ENCODE measurements around the gene COL4A1.

Gene COL4A1

DNA sequence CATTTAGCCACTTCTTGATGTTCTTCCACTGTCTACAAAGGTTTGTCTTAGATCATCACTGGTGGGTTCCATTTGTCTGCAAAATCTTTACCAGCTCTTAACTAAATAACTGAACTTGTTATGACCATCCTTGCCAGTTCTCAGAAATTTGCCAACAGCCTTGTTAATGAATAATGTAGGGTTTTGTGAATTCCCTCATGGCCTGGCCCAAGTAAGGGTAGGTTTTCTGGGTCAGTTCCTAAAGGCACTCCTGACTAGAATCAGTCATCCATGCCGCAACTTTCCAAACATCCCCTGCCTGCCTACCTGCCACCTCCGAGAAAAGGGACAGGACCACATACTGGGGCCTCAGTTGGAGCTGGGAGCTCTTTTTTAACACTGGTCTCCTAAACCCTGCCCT lies 4.0 kb downstream of the COL4A1 start:
- Histone ChIP-seq H3K4me3 (ENCODE audit: insufficient read depth, low read depth, low read length) (no peak overlapping the region), H3K27me3 (ENCODE audit: control insufficient read depth, insufficient read depth, low read length, poor library complexity, severe bottlenecking) (peaks cover 8% of the 10 kb centered on the region), H3K9me3 (ENCODE audit: control insufficient read depth, low read length) (no peaks in the 10 kb centered on the region), H3K27ac (ENCODE audit: insufficient read depth, low read depth, low read length, poor library complexity, severe bottlenecking) (no peak overlapping the region), H3K36me3 (ENCODE audit: control insufficient read depth, insufficient read depth, low read length) (no peaks in the 10 kb centered on the region), H3K4me1 (ENCODE audit: control insufficient read depth, insufficient read depth, low read length) (peaks cover 19% of the 10 kb centered on the region)
- WGBS, 2 experiments: 78 to 81% methylated on average over 2 of the region's 2 CpGs

DNA sequence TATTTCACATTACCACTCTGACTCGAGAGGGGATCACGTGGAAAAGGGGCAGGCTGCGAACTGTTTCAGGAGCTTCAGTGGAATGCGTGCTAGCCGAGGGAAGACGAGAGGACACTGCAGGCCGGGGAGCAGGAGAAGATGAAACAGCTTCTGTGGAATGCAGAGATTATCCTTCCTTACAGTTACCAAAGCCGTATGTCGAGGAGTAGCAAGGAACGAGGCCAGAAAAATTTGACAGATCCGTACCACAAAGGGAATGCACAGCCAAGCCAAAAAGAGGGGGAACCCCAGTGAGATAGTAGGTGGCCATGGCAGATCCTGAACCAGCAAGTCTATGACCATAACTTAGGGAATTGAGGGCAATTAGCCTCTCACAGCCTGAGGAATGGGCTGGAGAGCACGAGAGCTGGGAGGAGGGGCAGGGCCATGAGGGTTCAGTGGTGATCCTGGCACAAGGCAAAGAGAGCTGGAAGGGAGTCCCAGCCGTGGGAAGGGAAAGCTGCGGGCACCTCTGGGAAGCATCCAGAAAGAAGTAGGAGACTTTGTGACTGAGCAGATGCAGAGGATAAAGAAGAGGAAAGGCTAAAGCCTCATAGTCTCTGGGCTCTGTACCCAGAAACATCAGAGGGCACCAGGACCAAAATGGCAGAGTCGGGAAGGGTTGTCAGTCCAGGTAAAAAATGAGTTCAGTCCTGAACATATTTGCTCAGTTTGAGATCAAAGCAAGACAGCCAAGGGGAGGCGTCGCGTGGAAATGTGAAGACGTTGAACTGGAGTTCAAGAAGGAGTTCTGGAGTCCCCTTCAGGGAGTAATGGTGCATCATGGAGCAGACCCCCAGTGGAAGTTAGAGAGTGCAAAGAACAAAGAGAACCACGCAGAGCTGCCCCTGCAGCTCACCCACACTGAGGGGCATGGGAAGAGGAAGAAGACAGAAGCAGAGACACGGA lies 5.1 kb downstream of the COL4A1 start:
- Histone ChIP-seq H3K27ac (ENCODE audit: insufficient read depth, low read depth, low read length, poor library complexity, severe bottlenecking) (no peak overlapping the region), H3K36me3 (ENCODE audit: control insufficient read depth, insufficient read depth, low read length) (no peaks in the 10 kb centered on the region), H3K27me3 (ENCODE audit: control insufficient read depth, insufficient read depth, low read length, poor library complexity, severe bottlenecking) (peaks cover 8% of the 10 kb centered on the region), H3K4me3 (ENCODE audit: insufficient read depth, low read depth, low read length) (no peak overlapping the region), H3K9me3 (ENCODE audit: control insufficient read depth, low read length) (no peaks in the 10 kb centered on the region), H3K4me1 (ENCODE audit: control insufficient read depth, insufficient read depth, low read length) (peaks cover 19% of the 10 kb centered on the region)
- 73 to 77% methylated on average over 21 of the region's 21 CpGs for WGBS, 2 experiments

GRCh38 chr13:110301083-110301482 lies 5.9 kb downstream of the COL4A1 start:
- 73 to 75% methylated on average over 5 of the region's 5 CpGs for WGBS, 2 experiments
- H3K4me1 ChIP-seq (ENCODE audit: control insufficient read depth, insufficient read depth, low read length): peaks cover 19% of the 10 kb centered on the region
- H3K4me3 ChIP-seq (ENCODE audit: insufficient read depth, low read depth, low read length): no peak overlapping the region

DNA sequence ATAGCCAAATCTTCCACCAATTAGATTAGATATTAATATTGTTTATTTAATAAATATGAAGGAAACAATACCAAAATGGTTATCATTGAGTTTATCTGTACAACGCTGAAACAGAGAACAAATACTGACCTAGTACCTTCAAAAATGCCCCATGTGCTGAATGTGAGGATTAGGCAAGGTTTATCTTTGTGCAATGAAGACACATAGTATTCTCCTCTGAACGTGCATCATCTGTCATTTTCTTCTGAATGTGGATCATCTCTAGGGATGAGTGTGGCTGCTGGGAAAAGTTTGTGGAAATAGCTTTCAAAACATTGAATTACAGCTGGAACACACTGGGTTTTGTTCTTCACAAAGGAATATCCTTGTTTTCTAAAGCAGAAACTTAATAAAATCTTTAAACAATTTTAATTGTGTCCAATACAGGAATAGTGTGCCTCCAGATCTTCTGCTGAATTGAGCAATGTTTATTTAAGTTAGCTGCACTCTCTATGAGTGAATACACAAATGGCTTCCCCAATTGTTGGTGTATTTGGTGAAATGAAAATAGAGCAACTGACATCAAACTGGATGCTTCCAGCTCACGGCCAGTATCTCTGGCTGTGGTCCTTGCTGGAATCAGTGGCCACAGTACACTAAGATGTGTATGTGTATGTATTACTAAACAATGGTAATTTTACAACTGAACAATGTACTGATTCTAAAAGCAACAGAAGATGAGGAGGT lies 6.7 kb downstream of the COL4A1 start:
- Histone ChIP-seq H3K27ac (ENCODE audit: insufficient read depth, low read depth, low read length, poor library complexity, severe bottlenecking) (no peak overlapping the region), H3K9me3 (ENCODE audit: control insufficient read depth, low read length) (no peaks in the 10 kb centered on the region), H3K4me1 (ENCODE audit: control insufficient read depth, insufficient read depth, low read length) (peaks cover 15% of the 10 kb centered on the region), H3K36me3 (ENCODE audit: control insufficient read depth, insufficient read depth, low read length) (no peaks in the 10 kb centered on the region), H3K4me3 (ENCODE audit: insufficient read depth, low read depth, low read length) (no peak overlapping the region), H3K27me3 (ENCODE audit: control insufficient read depth, insufficient read depth, low read length, poor library complexity, severe bottlenecking) (peaks cover 1% of the 10 kb centered on the region)
- 96 to 98% methylated on average over 3 of the region's 3 CpGs for WGBS, 2 experiments

More at GRCh38 chr13:110301083-110301482, 5.9 kb downstream of the COL4A1 start:
- no peaks in the 10 kb centered on the region for H3K9me3 ChIP-seq (ENCODE audit: control insufficient read depth, low read length)
- no peaks in the 10 kb centered on the region for H3K36me3 ChIP-seq (ENCODE audit: control insufficient read depth, insufficient read depth, low read length)
- H3K27ac ChIP-seq (ENCODE audit: insufficient read depth, low read depth, low read length, poor library complexity, severe bottlenecking): no peak overlapping the region
- H3K27me3 ChIP-seq (ENCODE audit: control insufficient read depth, insufficient read depth, low read length, poor library complexity, severe bottlenecking): peaks cover 8% of the 10 kb centered on the region

DNA sequence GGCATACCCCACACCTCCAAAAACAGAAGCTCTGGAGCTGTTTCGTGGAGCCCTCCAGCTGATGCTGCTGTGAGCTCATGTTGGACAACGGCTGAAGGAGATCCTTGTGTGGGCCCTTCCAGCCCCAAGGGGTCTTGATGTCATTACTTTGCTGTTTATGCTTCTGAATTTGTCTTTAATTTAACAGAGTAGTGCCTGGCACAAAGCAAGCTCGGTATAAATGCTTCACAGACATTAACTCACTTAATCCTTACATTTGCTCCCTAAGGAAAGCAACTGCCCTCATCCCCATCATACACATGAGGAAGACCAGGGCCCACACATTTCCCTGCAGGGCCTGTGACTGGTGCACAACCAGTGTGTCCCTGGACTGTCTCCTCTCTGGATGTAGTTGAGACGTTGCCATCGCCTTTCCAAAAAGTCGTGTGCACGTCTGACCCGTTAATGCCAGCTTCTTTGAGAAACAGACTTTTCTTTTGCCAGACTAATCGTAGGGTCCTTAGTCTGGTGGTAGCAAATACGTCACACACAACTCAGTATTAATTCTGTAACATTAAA lies 7.6 kb downstream of the COL4A1 start:
- Histone ChIP-seq H3K4me3 (ENCODE audit: insufficient read depth, low read depth, low read length) (no peak overlapping the region), H3K27ac (ENCODE audit: insufficient read depth, low read depth, low read length, poor library complexity, severe bottlenecking) (no peak overlapping the region), H3K4me1 (ENCODE audit: control insufficient read depth, insufficient read depth, low read length) (peaks cover 14% of the 10 kb centered on the region), H3K27me3 (ENCODE audit: control insufficient read depth, insufficient read depth, low read length, poor library complexity, severe bottlenecking) (no peaks in the 10 kb centered on the region), H3K36me3 (ENCODE audit: control insufficient read depth, insufficient read depth, low read length) (no peaks in the 10 kb centered on the region), H3K9me3 (ENCODE audit: control insufficient read depth, low read length) (no peaks in the 10 kb centered on the region)
- WGBS, 2 experiments: 72 to 73% methylated on average over 10 of the region's 10 CpGs

- H3K27me3 ChIP-seq (ENCODE audit: control insufficient read depth, insufficient read depth, low read length, poor library complexity, severe bottlenecking): no peaks in the 10 kb centered on the region
- H3K4me1 ChIP-seq (ENCODE audit: control insufficient read depth, insufficient read depth, low read length): peaks cover 14% of the 10 kb centered on the region
- H3K36me3 ChIP-seq (ENCODE audit: control insufficient read depth, insufficient read depth, low read length): no peaks in the 10 kb centered on the region
- H3K27ac ChIP-seq (ENCODE audit: insufficient read depth, low read depth, low read length, poor library complexity, severe bottlenecking): no peak overlapping the region
- no peak overlapping the region for H3K4me3 ChIP-seq (ENCODE audit: insufficient read depth, low read depth, low read length)
- WGBS, 2 experiments: 69 to 71% methylated on average over 33 of the region's 33 CpGs
- H3K9me3 ChIP-seq (ENCODE audit: control insufficient read depth, low read length): no peaks in the 10 kb centered on the region
Measured at GRCh38 chr13:110298505-110299282, 8.3 kb downstream of the COL4A1 start.

DNA sequence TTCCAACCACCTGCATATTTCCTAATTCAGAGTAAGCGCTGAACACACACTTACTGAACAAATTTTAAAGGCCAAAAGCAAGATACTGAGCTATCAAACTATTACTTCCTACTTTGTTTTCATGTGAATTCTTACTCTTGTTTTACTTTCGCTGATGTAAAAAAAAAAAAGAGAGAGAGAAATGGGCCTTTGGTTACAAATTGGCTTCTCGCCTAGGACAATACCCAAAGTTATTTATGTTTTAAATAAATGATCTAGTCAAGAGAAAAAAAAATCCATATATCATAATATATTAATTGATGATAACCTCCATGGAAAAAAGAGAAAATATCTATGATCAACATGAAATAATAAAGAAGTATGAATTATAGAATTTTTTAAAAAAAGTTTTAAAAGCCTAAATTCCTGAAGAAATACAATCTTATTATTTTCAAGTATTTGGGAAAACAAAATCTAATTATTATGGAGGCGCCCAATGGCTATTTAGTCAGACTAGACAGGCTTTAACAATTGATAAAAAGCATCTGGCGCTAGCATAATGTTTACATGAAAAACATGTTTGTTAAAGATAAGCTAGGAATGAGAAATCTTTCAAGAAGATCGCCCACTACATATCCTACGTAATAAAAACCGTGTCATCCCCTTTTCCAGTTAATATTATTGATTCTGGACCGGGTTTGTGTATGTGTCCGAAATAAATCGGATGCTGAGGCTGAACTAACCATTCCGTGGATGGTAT lies 9.0 kb downstream of the COL4A1 start:
- H3K27ac ChIP-seq (ENCODE audit: insufficient read depth, low read depth, low read length, poor library complexity, severe bottlenecking): no peak overlapping the region
- H3K4me1 ChIP-seq (ENCODE audit: control insufficient read depth, insufficient read depth, low read length): peaks cover 14% of the 10 kb centered on the region
- H3K36me3 ChIP-seq (ENCODE audit: control insufficient read depth, insufficient read depth, low read length): no peaks in the 10 kb centered on the region
- 98% methylated on average over 11 of the region's 12 CpGs for WGBS, 2 experiments
- no peaks in the 10 kb centered on the region for H3K27me3 ChIP-seq (ENCODE audit: control insufficient read depth, insufficient read depth, low read length, poor library complexity, severe bottlenecking)
- no peaks in the 10 kb centered on the region for H3K9me3 ChIP-seq (ENCODE audit: control insufficient read depth, low read length)
- H3K4me3 ChIP-seq (ENCODE audit: insufficient read depth, low read depth, low read length): no peak overlapping the region

- WGBS, 2 experiments: 91 to 95% methylated on average over 6 of the region's 6 CpGs
- no peaks in the 10 kb centered on the region for H3K27me3 ChIP-seq (ENCODE audit: control insufficient read depth, insufficient read depth, low read length, poor library complexity, severe bottlenecking)
- H3K36me3 ChIP-seq (ENCODE audit: control insufficient read depth, insufficient read depth, low read length): no peaks in the 10 kb centered on the region
- H3K4me3 ChIP-seq (ENCODE audit: insufficient read depth, low read depth, low read length): no peak overlapping the region
- no peaks in the 10 kb centered on the region for H3K9me3 ChIP-seq (ENCODE audit: control insufficient read depth, low read length)
- peaks cover 14% of the 10 kb centered on the region for H3K4me1 ChIP-seq (ENCODE audit: control insufficient read depth, insufficient read depth, low read length)
- no peak overlapping the region for H3K27ac ChIP-seq (ENCODE audit: insufficient read depth, low read depth, low read length, poor library complexity, severe bottlenecking)
Measured at GRCh38 chr13:110297011-110297410, 9.9 kb downstream of the COL4A1 start.

GRCh38 chr13:110294622-110295021 lies 12.3 kb downstream of the COL4A1 start:
- Histone ChIP-seq H3K27me3 (ENCODE audit: control insufficient read depth, insufficient read depth, low read length, poor library complexity, severe bottlenecking) (no peaks in the 10 kb centered on the region), H3K27ac (ENCODE audit: insufficient read depth, low read depth, low read length, poor library complexity, severe bottlenecking) (no peak overlapping the region), H3K4me1 (ENCODE audit: control insufficient read depth, insufficient read depth, low read length) (peaks cover 14% of the 10 kb centered on the region), H3K36me3 (ENCODE audit: control insufficient read depth, insufficient read depth, low read length) (no peaks in the 10 kb centered on the region), H3K4me3 (ENCODE audit: insufficient read depth, low read depth, low read length) (no peak overlapping the region), H3K9me3 (ENCODE audit: control insufficient read depth, low read length) (no peaks in the 10 kb centered on the region)

Data from ectodermal cell (in vitro differentiated cells).